Stimulated activated CD8-positive, alpha-beta memory T cell treated with anti-CD3 and anti-CD28 coated beads, Interleukin-4, amount 100 ng/mL, for 24 hours (primary cell): Measurements from ENCODE around the gene OR2M5.

Experiments used
- DNase-seq: peaks from one replicate; pipeline ENCODE4 v3.0.0-alpha.2; 2020; ENCODE audit warnings: low read depth

The OR2M5 gene, protein sequence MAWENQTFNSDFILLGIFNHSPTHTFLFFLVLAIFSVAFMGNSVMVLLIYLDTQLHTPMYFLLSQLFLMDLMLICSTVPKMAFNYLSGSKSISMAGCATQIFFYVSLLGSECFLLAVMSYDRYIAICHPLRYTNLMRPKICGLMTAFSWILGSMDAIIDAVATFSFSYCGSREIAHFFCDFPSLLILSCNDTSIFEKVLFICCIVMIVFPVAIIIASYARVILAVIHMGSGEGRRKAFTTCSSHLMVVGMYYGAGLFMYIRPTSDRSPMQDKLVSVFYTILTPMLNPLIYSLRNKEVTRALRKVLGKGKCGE

DNA sequence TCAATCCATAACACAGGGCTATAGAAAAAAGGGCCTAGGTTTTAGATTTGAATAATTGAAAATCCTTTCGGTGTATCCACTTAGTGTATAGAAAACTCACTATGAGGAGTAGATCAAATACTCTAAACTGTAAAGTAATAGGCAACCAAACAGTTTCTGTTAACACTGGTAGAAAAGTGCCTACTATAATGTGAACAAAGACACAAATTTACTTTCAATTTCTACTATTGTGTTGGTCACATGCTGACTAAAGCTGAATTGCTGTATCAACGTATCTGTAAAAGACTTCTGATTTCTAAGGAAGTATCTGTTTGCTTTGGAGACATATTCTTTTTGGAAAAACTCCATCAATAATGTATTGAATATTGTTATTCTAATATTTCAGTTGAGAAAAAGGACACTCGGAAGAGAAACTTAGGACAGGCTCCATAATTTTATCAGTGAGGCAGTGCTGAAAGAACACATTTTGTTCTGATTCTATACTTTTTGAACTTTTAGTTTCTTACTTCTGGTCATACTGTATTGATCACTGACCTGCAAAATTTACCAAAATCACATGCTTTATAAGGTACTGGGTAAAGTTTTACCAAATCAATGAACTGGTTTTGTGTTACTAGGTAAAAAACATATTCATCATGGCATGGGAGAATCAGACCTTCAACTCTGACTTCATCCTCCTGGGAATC lies at the start of gene OR2M5:
Gene OR2M5, plus strand, starts transcription at position 636 of the 686 bp plus-strand sequence. Its CDS starts 0 bp downstream, at position 636.
- DNase-seq: no peak

DNA sequence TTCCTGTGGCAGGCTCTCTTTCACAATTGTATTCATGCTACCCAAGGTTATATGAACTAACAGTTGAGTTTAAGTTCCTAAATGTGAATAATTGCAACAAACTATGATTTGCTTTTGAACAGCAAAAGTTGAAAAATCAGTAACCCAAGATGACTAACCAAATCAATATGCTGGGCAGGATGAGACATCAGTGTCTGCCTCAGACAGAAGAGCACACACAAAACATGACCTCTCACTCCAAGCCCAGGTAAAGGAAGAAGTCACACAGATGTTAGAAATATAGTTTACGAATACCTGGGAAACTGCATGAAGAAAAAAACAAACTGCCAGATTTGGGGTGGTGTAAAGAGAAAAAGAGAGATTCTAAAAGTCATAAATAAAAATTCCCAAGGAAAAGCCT lies 46.4 kb upstream of the OR2M5 start:
- DNase-seq: no peak

DNA sequence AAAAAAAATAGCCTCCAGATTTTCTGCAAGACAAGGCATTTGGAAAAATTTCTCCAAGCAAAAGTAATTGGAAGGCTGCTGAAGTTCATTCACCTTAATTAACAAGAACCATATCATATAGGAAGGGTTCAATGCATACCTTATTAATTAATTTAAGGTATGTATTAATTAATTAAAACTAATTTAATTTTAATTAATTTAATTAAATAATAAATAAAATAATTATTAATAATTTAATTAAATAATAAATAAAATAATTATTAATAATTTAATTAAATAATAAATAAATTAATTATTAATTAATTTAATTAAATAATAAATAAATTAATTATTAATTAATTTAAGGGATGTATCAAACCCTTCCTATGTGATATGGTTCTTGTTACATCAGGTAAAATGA lies 42.1 kb upstream of the OR2M5 start:
- no peak for DNase-seq

DNA sequence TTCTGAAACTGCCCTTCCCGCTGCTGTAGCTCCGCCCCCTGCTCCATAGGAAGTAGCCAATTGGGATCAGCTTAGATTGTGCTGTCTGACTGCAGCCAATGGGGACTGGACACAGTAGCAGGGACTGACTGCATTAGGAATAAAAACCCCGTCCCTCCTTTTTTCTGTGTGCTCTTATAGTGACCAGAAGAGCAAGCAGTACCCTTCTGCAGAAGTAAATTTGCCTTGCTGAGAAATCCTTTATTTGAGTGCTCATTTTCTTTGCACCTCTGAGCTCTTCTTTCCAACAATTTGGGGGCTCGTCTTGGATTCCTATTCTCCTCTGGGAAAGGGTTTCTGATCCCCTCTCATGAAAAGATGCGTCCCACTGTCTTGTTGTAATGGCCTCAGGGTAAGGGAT lies 33.8 kb upstream of the OR2M5 start:
- DNase-seq: no peak

DNA sequence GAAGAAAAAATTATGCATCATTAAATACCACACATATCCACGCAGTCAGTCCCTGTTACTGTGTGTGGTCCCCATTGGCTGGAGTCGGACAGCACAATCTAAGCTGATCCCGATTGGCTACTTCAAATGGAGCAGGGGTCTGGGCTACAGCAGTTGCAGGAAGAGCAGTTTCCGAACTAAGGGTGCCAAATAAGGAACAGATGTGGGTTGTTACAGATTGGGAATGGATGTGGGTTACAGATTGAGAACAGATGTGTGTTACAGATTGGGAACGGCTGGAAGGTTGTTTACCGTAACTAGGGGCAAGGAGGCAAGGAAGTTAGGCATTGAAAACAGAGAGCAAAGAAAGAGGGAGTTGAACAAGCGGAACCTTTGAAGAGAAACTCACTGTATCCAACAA lies 30.1 kb upstream of the OR2M5 start:
- no peak for DNase-seq

DNA sequence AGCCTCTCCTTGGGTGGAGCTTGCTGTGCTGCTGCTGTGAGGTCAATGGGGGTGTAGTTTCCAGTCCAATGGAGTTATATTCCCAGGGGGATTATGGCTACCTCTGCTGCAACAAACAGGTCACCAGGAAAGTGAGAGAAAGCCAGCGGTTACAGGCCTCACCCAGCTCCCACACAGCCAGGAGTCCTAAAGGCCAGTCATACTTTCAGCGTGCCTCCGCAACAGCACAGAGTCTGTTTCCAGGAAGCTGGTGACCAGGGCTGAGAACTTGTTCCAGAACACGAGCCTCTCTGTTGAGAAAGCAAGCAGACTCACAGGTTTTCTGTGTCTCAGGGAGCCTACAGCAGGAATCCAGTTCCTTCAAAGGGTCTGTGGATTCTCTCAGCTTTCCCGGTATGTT lies 17.3 kb upstream of the OR2M5 start:
- DNase-seq: no peak

DNA sequence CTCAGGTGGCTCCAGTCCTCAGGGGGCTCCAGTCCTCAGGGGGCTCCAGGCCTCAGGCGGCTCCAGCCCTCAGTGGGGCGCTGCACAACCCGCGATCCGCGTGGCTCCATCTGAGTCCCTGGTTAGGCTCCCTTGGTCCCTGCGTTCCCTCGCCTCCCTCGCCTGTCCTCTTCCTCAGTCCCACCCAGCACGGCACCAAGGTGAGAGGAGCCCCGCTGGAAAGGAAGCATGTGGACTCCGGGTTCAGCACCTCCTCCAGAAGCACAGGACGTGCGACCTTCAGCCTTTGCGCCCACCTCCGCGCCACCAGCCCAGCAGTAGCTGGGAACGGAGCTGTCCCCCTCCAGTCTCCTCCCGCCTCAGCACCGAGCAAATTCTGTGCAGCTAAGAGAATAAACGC lies 8.1 kb upstream of the OR2M5 start:
- no peak for DNase-seq

DNA sequence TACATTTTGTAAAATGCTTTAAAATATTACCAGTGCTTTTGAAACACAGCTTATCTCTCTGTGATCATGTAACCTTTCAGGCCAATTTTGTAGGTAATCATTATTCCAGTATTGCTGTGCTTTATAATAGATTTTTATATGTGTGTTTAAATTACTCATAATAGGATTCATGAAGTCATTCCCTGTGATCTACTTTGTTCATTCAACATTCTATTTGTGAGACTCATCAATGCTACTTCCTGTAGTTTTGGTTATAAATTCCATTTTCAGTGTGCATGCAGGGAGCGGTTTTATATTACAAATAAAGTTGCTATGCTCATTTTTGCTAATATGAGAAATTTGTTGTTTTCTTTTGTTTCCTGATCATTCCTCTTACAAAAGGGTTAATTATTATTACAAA lies 4.1 kb upstream of the OR2M5 start:
- DNase-seq: no peak

DNA sequence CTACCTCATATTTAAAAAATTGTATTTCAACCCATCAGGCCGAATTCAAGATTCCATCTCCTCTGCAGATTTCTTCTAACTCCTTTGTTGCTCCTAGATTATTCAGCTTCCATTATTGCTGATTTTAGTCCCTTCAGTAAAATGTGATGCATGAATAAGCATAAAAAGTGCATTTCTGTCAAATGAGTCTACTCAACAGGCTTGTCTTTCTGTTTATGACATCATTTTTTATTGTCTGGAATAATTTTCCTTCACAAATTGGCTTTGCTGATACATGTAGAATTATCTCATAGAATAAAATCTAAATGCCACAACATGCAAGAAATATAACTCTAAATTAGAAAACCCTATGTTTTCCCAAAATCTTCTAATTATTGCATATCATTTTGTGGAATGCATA lies 1.6 kb upstream of the OR2M5 start:
- no peak for DNase-seq

DNA sequence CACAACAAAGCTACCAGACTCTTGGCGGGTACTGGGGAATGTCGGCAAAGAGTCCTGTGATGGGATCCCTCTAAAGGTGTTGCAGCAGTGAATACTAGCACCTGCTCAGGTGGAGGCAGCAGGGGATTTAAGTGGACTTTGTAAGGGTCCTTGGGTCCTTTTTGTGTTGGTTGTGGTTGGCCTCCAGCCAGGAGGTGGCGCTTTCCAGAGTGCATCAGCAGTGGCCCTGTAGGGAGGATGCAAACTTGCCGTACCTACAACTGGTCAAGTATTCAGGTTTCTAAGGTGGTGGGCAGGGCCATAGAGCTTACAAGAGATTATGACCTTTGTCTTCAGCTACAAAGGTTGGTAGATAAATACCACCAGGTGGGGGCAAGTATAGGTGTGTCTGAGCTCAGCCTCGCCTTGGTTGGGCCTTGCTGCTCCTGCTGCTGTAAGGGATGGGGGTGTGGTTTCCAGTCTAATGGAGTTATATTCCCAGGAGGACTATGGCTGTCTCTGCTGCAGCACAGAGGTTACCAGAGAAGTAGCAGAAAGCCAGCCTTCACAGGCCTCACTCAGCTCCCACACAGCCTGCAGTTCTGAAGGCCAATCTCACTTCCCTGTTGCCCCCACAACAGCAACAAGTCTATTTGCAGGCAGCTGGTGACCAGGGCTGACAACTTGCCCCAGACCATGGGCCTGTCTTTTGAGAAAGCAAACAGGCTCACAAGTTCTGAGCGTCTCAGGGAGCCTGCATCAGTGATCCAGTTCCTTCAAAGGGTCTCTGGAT lies 7.3 kb downstream of the OR2M5 start:
- no peak for DNase-seq

DNA sequence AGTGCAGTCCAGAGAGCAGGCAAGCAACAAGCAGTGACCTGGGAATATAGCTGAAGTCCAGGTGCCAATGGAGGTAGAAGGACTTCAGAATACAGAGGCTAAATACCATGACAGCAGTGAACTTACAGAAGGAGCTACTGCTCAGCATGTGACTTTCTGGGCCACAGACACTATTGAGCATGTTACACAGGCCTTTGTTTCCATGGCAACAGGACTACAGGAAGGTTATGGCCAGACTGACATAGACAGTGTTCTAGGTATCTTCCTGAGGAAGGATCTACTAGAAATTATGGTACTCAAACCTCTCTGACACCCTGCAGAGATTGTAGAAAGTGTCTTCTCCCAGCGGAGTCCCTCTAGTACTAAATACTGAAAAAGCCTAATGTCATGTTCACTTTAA lies 11.0 kb downstream of the OR2M5 start:
- no peak for DNase-seq

DNA sequence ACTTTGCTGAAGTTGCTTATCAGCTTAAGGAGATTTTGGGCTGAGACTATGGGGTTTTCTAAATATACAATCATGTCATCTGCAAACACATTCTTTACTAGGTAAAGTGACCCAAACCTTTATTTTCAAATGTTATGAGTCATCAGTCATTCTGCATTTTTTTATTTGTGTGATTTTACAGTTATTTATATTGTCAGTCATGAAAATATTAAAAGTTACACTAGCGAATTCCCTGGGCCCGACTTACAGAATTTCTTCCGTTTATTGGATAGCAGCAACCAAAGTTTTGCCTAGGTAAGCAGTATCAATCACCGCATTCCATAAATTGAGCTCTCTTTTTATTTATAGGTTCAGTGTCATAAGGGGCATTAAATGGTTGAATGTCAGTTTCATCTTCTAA lies 13.8 kb downstream of the OR2M5 start:
- no peak for DNase-seq

DNA sequence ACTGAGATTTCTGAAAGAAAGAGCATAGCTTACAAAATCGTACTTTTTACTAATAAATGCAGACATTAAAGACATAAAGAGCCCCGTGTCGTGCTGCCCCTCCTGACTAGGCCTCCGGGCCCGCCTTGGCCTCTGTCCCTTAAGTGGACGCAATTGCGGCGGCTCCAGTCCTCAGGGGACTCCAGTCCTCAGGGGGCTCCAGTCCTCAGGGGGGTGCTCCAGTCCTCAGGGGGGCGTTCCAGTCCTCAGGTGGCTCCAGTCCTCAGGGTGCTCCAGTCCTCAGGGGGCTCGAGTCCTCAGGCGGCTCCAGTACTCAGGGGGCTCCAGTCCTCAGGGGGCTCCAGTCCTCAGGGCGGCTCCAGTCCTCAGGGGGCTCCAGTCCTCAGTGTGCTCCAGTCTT lies 19.1 kb downstream of the OR2M5 start:
- no peak for DNase-seq

DNA sequence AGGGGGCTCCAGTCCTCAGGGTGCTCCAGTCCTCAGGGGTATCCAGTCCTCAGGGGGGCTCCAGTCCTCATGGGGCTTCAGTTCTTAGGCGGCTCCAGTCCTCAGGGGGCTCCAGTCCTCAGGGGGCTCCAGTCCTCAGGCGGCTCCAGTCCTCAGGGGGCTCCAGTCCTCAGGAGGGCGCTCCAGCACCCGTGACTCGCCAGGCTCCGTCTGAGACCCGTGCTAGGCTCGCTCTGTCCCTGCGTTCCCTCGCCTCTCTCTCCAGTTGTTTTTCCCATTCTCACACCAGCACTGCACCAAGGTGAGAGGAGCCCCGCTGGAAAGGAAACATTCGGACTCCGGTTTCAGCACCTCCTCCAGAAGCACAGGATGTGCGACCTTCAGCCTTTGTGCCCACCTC lies 20.2 kb downstream of the OR2M5 start:
- DNase-seq: no peak

DNA sequence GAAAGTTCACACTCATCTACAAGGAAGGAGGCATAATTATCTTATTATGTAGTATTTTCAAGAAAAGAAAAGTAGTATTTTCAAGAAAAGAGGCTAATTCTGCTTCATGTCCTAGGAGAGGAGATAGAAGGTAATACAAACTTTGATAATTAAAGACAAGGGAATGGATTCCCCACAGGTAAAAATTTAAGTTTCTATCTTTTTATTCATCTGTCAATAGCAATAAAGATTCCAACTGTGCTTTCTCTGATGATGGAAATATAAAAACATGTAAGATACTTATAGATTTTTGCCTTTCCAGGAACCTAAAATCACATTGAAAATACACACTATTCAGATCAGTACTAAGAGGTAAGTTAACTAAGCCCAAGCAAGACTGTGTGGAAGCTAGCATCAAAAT lies 29.6 kb downstream of the OR2M5 start, which contains the start of gene OR2M2:
Gene OR2M2, plus strand, starts transcription at position 301 of the 400 bp plus-strand sequence. CDS start 5,165 bp downstream, outside the sequence.
- DNase-seq: no peak

DNA sequence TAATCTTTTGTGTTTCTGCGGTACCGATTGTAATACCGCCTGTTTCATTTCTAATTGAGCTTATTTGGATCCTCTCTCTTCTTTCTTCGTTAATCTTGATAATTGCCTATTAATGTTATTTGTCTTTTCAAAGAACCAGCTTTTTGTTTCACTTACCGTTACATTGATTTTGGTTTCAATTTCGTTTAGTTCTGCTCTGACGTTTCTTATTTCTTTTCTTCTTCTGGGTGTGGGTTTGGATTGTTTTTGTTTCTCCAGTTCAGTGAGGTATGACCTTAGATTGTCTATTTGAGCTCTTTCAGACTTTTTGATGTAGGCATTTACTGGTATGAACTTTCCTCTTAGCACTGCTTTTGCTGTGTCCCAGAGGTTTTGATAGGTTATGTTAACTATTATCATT lies 39.0 kb downstream of the OR2M5 start:
- no peak for DNase-seq

DNA sequence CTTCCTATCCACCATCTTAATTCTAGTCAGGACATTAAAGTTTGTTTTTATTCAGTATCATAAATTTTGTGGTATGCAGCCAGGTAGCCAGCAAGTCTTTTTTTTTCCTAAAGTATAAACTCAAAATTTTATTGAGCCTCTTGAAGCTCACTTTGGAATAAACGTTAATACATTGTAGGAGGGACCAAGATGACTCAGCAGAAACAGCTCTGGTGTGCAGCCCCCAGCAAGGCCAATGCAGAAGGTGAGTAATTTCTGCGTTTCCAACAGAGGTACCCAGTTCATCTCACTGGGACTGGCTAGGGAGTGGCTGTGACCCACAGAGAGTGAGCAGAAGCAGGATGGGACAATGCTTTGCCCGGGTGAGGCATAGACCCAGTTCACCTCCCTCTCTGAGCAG lies 42.4 kb downstream of the OR2M5 start:
- no peak for DNase-seq

DNA sequence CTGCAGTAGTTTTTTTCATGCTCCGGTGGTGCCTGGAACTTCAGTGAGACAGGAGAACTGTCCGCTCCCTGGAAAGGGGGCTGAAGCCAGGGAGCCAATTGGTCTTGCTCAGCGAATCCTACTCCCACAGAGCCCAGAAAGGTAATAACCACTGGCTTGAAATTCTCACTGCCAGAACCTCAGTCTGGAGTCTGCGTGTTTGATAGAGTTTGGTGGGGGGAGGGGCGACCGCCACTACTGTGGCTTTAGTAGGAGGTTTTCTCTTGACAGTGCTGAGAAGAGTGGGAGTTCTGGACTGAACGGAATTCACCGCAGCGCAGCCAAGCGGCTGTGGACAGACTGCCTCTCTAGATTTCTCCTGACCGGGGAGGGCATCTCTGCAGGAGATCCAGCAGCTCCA lies 44.1 kb downstream of the OR2M5 start:
- DNase-seq: no peak

DNA sequence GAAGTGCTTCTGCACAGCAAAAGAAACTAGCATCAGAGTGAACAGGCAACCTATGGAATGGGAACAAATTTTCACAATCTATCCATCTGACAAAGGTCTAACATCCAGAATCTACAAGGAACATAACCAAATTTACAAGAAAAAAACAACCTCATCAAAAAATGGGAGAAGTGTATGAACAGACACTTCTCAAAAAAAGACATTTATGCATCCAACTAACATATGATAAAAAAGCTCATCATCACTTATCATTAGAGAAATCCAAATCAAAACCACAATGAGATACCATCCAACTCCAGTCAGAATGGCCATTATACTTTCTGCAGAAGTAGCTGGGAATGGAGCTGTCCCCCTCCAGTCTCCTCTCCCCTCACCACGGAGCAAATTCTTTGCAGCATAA lies 49.2 kb downstream of the OR2M5 start:
- DNase-seq: no peak
